PC-3 (cell line): ENCODE data around the gene YJEFN3. TPM values are rescaled to one million over a fixed set of nuclear protein-coding genes. Genes with fewer than 3 reads are reported as not detected.
A peak's percentile ranks its signal among the peaks of the same experiment; 100 is the strongest.

Source experiments
- ATAC-seq: fragments of 200-7000 bp; cut with Tn5 transposase; 2 replicates; pipeline ENCODE4 v1.9.1; 2020; ENCODE audit warnings: mild to moderate bottlenecking, moderate library complexity
- BruUV-seq: library from RNA; stranded (reverse); fragments of 400-500 nt; replicated peaks from 2 replicates; lab custom pipeline; 2021; lab: Mats Ljungman, UMichigan
- CTCF ChIA-PET: fragments of 300-600 bp; sonication (Branson Sonifier 250); formaldehyde crosslinking; loops from one replicate; lab custom pipeline; 2022; ENCODE audit warnings: antibody characterized with exemption; lab: Charles Lee
- POLR2A ChIA-PET: fragments of 300-600 bp; sonication (Branson Sonifier 250); formaldehyde crosslinking; loops from one replicate; lab custom pipeline; 2022; ENCODE audit warnings: antibody characterized with exemption; ENCODE audit not compliant: unreplicated experiment; lab: Charles Lee
- DNase-seq: peaks from one replicate; pipeline ENCODE4 v3.0.0-alpha.2; 2015
- H2AFZ ChIP-seq: fragments of 300-600 bp; sonication (generic); 2 replicates; pipeline ENCODE4 v1.6.0; 2016; ENCODE audit warnings: antibody characterized with exemption, low read length
- H3F3A ChIP-seq: fragments of 300-600 bp; sonication (generic); one replicate; pipeline ENCODE4 v1.6.0; 2017; ENCODE audit warnings: antibody characterized with exemption, low read length, control low read depth, mild to moderate bottlenecking; ENCODE audit not compliant: unreplicated experiment
- H3K27ac ChIP-seq: fragments of 300-600 bp; sonication (generic); 2 replicates; pipeline ENCODE4 v1.5.1; 2016; ENCODE audit warnings: mild to moderate bottlenecking, low read length
- H3K27me3 ChIP-seq: fragments of 300-600 bp; sonication (generic); 2 replicates; pipeline ENCODE4 v1.6.1; 2016; ENCODE audit warnings: low read length, mixed read lengths
- H3K36me3 ChIP-seq: fragments of 300-600 bp; sonication (generic); 2 replicates; pipeline ENCODE4 v1.6.1; 2016; ENCODE audit warnings: low read depth, mixed run types, low read length, mixed read lengths
- H3K4me1 ChIP-seq: fragments of 300-600 bp; sonication (generic); 2 replicates; pipeline ENCODE4 v1.5.1; 2016; ENCODE audit warnings: low read length; ENCODE audit not compliant: insufficient read depth
- H3K4me2 ChIP-seq: fragments of 300-600 bp; sonication (generic); 2 replicates; pipeline ENCODE4 v1.6.0; 2016; ENCODE audit warnings: low read length
- H3K4me3 ChIP-seq: fragments of 300-600 bp; sonication (generic); 2 replicates; pipeline ENCODE4 v1.5.1; 2016; ENCODE audit warnings: mild to moderate bottlenecking, low read length, mixed read lengths
- H3K79me2 ChIP-seq: fragments of 300-600 bp; sonication (generic); 2 replicates; pipeline ENCODE4 v1.6.1; 2017; ENCODE audit warnings: low read length, mixed read lengths
- H3K9ac ChIP-seq: fragments of 300-600 bp; sonication (generic); 2 replicates; pipeline ENCODE4 v1.6.0; 2016; ENCODE audit warnings: mild to moderate bottlenecking, low read length
- H3K9me2 ChIP-seq: fragments of 300-600 bp; sonication (generic); replicated peaks from 2 replicates; pipeline ENCODE4 v1.6.1; 2016; ENCODE audit warnings: mixed run types, low read length, mixed read lengths
- H3K9me3 ChIP-seq: fragments of 300-600 bp; sonication (generic); 2 replicates; pipeline ENCODE4 v1.6.1; 2016; ENCODE audit warnings: low read length, mixed read lengths
- H4K20me1 ChIP-seq: fragments of 300-600 bp; sonication (generic); 2 replicates; pipeline ENCODE4 v1.6.1; 2016; ENCODE audit warnings: low read length, mixed read lengths
- CTCF ChIP-seq: fragments of 300-600 bp; sonication (generic); conservative IDR thresholded peaks from 2 replicates; pipeline ENCODE4 v1.5.1; 2017; ENCODE audit warnings: antibody characterized with exemption, low read depth, mild to moderate bottlenecking, low read length
- EZH2 ChIP-seq: fragments of 300-600 bp; sonication (generic); IDR thresholded peaks from one replicate; pipeline ENCODE4 v1.6.1; 2017; ENCODE audit warnings: antibody characterized with exemption, mild to moderate bottlenecking, low read length; ENCODE audit not compliant: unreplicated experiment
- EZH2phosphoT487 ChIP-seq: fragments of 300-600 bp; sonication (generic); IDR thresholded peaks from 2 replicates; pipeline ENCODE4 v1.6.1; 2018; ENCODE audit warnings: mild to moderate bottlenecking, antibody characterized with exemption, low read length, borderline replicate concordance
- intact Hi-C: fragments of 100-400 bp; cut with micrococcal nuclease; formaldehyde crosslinking; loops from 2 replicates; pipeline ENCODE4 v1.9.0; 2023
- total RNA-seq: library from RNA; depleted of rRNA; stranded (reverse); fragments of >200 nt; gene quantifications from 2 replicates; pipeline ENCODE4 v1.2.3, GENCODE V29; 2014

Gene YJEFN3
- total RNA-seq, 1 experiment from 2014 or later, result 8.1 TPM

GRCh38 chr19:19549804-19550464 lies 21.2 kb downstream of the YJEFN3 start:
- Histone ChIP-seq H3F3A (no peaks in the 10 kb centered on the region), H3K9ac (no peak overlapping the region), H3K4me3 (no peak overlapping the region), H3K4me1 (no peaks in the 10 kb centered on the region), H3K9me3 (no peaks in the 10 kb centered on the region), H3K27me3 (no peaks in the 10 kb centered on the region), H3K9me2 (no peaks in the 10 kb centered on the region), H2AFZ (no peak overlapping the region), H3K79me2 (no peaks in the 10 kb centered on the region), H4K20me1 (no peaks in the 10 kb centered on the region), H3K36me3 (no peaks in the 10 kb centered on the region), H3K4me2 (no peak overlapping the region), H3K27ac (no peak overlapping the region)
- ChIA-PET POLR2A (no interaction called here), CTCF (no interaction called here)
- BruUV-seq, result no TSS peak
- ATAC-seq, result no peak
- TF ChIP-seq EZH2 (no peak), EZH2phosphoT487 (no peak), CTCF (no peak)
- intact Hi-C loops, result loop anchor here (5.0 kb wide), 1 partner anchor 92 kb away; the partner anchor contains the start of gene GMIP
- no peak for DNase-seq

DNA sequence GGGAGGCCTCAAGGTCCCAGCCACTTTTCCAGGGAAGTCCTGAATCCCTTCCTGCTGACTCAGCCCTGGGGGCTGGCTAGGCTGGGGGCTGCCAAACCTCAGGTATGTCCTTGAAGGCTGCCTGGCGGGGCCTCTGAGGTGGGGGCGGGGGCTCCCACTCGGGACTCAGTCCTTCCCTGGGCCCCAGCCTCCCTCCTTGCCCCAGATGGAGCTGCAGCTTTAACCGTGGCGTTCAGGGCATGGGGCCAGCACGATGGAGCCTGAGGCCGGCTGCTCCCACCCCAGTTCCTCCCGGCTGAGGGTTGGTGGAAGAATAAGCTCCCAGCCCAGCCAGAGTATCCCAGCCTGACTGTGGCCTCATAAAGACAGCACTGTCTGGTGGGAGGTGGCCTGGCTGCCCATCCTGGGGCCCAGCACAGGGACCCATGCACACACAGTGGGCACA lies 21.8 kb downstream of the YJEFN3 start:
- Histone ChIP-seq H3K79me2 (no peaks in the 10 kb centered on the region), H3K27ac (no peak overlapping the region), H2AFZ (no peak overlapping the region), H3K9me2 (no peaks in the 10 kb centered on the region), H3F3A (no peaks in the 10 kb centered on the region), H3K4me1 (no peaks in the 10 kb centered on the region), H3K9ac (no peak overlapping the region), H3K4me2 (no peak overlapping the region), H3K36me3 (no peaks in the 10 kb centered on the region), H3K27me3 (no peaks in the 10 kb centered on the region), H3K4me3 (no peak overlapping the region), H3K9me3 (no peaks in the 10 kb centered on the region), H4K20me1 (no peaks in the 10 kb centered on the region)
- ChIA-PET POLR2A (no interaction called here), CTCF (no interaction called here)
- BruUV-seq, result no TSS peak
- no peak for ATAC-seq
- TF ChIP-seq CTCF (no peak), EZH2phosphoT487 (no peak), EZH2 (no peak)
- intact Hi-C loops, result loop anchor here (5.0 kb wide), 1 partner anchor 92 kb away; the partner anchor contains the start of gene GMIP
- peak; percentile 25 for DNase-seq
